ENCODE measurements around the gene ALG2. TPM values are rescaled to one million over a fixed set of nuclear protein-coding genes. Genes with fewer than 3 reads are reported as not detected.

The ALG2 gene, protein sequence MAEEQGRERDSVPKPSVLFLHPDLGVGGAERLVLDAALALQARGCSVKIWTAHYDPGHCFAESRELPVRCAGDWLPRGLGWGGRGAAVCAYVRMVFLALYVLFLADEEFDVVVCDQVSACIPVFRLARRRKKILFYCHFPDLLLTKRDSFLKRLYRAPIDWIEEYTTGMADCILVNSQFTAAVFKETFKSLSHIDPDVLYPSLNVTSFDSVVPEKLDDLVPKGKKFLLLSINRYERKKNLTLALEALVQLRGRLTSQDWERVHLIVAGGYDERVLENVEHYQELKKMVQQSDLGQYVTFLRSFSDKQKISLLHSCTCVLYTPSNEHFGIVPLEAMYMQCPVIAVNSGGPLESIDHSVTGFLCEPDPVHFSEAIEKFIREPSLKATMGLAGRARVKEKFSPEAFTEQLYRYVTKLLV
- total RNA-seq (10 to 100 TPM; 18.1 to 19.9 TPM), total RNA-seq (20.0 to 64.0 (median 37.2) reads per million in 172 experiments)
- 17.1 TPM for polyA plus RNA-seq (2013, experiment 1 of 2)
- polyA plus RNA-seq (2013, experiment 2 of 2): 15.8 TPM

DNA sequence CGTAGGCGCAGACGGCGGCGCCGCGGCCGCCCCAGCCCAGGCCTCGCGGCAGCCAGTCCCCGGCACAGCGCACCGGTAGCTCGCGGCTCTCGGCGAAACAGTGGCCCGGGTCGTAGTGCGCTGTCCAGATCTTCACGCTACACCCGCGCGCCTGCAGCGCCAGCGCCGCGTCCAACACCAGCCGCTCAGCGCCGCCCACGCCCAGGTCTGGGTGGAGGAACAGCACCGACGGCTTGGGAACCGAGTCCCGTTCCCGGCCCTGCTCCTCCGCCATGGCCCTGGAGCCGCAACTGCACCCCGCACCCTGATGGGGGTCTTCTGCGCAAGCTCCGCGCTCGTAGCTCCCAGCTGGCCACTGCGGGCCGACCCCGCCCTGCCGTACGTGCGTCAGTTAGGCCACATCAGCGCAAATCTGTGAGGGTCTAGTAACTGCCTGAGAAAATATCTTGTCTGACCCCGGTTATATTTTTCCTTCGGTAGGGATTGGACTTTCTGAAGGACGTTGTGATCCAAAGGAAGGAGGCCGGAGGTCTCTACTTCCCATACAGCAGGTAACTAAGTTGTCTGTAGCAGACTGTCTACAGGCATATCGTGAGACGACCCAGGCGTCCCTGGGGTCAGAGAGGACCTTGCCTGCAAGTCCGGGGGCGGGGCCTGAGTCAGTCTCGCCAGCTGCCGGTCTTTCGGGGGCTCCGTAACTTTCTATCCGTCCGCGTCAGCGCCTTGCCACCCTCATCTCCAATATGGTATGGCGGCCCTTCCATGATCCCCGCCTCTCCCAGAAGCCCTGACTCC, at the start of gene ALG2, which contains the start of gene SEC61B:
Gene ALG2, minus strand, starts transcription at position 322 of the 795 bp plus-strand sequence. Its CDS starts 48 bp downstream, at position 274.
Gene SEC61B, plus strand, starts transcription at position 662 of the 795 bp plus-strand sequence. Its CDS starts 82 bp downstream, at position 744.
- Mint-ChIP-seq H3K4me1 (ENCODE audit: low read depth) (peaks cover 81% of the 10 kb centered on the region), H3K9me3 (no peaks in the 10 kb centered on the region), H3K27me3 (no peaks in the 10 kb centered on the region), H3K4me3 (peak within 1 kb of the TSS; percentile 98), H3K27ac (peak within 1 kb of the TSS; percentile 99), H3K36me3 (ENCODE audit: low read depth) (peaks cover 87% of the 10 kb centered on the region)
- Histone ChIP-seq H3K9me3 (ENCODE audit: control insufficient read depth in 1 of 2, insufficient read depth in 1 of 2, low read length in 2 of 2) (no peaks in the 10 kb centered on the region), H3K27me3 (ENCODE audit: control insufficient read depth in 1 of 2, insufficient read depth in 2 of 2, low read length in 2 of 2) (no peaks in the 10 kb centered on the region), H3K36me3 (ENCODE audit: insufficient read depth, low read length) (peaks cover 41% of the 10 kb centered on the region), H3K4me1 (ENCODE audit: insufficient read depth, low read length) (peaks cover 33% of the 10 kb centered on the region), H3K27ac (ENCODE audit: low read depth in 1 of 2, low read length in 2 of 2) (peak within 1 kb of the TSS; percentile 89 to 95), H3K4me3 (ENCODE audit: low read length) (peak within 1 kb of the TSS; percentile 91)
- DNase-seq (peak; percentile 87 to 96 (median 90)), ATAC-seq (ENCODE audit: poor library complexity) (peak; percentile 84)
- CTCF ChIA-PET: interaction anchor here (2.5 kb wide), 1 partner anchor 10 kb away, joined by 19 read pairs; no protein-coding TSS in a partner anchor
- intact Hi-C loops (cut with DNase I, micrococcal nuclease): loop anchor here (2.0 to 5.0 kb wide), 8 partner anchors 35 to 1375 kb away; partner anchors contain the start of genes ANKS6 (in 1 of the 2), ERP44 (in 1 of the 2), INVS (in 1 of the 2) and STX17 (in 1 of the 2)
- TF ChIP-seq, protein P1, sequence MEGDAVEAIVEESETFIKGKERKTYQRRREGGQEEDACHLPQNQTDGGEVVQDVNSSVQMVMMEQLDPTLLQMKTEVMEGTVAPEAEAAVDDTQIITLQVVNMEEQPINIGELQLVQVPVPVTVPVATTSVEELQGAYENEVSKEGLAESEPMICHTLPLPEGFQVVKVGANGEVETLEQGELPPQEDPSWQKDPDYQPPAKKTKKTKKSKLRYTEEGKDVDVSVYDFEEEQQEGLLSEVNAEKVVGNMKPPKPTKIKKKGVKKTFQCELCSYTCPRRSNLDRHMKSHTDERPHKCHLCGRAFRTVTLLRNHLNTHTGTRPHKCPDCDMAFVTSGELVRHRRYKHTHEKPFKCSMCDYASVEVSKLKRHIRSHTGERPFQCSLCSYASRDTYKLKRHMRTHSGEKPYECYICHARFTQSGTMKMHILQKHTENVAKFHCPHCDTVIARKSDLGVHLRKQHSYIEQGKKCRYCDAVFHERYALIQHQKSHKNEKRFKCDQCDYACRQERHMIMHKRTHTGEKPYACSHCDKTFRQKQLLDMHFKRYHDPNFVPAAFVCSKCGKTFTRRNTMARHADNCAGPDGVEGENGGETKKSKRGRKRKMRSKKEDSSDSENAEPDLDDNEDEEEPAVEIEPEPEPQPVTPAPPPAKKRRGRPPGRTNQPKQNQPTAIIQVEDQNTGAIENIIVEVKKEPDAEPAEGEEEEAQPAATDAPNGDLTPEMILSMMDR (IDR thresholded peaks at IDR 0.05): no peak
- POLR2A ChIA-PET: interaction anchor here (0.6 to 2.7 kb wide), 15 partner anchors 10 to 1589 kb away, joined by 3 to 19 read pairs (median 4); partner anchors contain the start of genes NCBP1, NR4A3, TBC1D2 and TSTD2

DNA sequence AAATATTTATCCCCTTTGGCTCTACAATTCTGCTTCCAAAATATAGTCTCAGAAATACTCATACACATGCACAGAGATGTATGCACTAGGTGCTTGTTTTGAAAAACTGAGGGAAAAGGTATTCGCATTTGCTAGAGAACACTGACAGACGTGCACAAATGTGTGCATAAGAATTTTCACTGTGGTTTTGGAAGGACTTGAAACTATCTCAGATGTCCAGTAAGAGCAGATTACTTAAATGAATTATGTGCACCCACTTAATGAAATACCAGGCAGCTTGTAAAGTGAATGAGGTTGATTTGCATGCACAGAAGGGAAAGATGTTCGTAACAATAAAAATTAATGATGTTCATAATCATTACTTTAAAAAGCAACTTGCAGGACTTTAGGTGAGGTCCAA, 48.7 kb upstream of the ALG2 start:
- no peaks in the 10 kb centered on the region for H3K27me3 ChIP-seq (ENCODE audit: control insufficient read depth in 1 of 2, insufficient read depth in 2 of 2, low read length in 2 of 2)
- Mint-ChIP-seq H3K9me3 (no peaks in the 10 kb centered on the region), H3K4me3 (no peak overlapping the region), H3K36me3 (ENCODE audit: low read depth) (no peaks in the 10 kb centered on the region), H3K4me1 (ENCODE audit: low read depth) (peaks cover 11% of the 10 kb centered on the region), H3K27me3 (peaks cover 14% of the 10 kb centered on the region), H3K27ac (no peak overlapping the region)
- intact Hi-C loops (cut with DNase I, micrococcal nuclease): no loop called here
- POLR2A ChIA-PET: no interaction called here
- TF ChIP-seq, protein P1 (IDR thresholded peaks at IDR 0.05): no peak
- H3K4me3 ChIP-seq (ENCODE audit: low read length): no peak overlapping the region
- CTCF ChIA-PET: no interaction called here
- no peaks in the 10 kb centered on the region for H3K9me3 ChIP-seq (ENCODE audit: control insufficient read depth in 1 of 2, insufficient read depth in 1 of 2, low read length in 2 of 2)
- H3K27ac ChIP-seq (ENCODE audit: low read depth in 1 of 2, low read length in 2 of 2): no peak overlapping the region
- H3K36me3 ChIP-seq (ENCODE audit: insufficient read depth, low read length): no peaks in the 10 kb centered on the region
- DNase-seq: no peak
- H3K4me1 ChIP-seq (ENCODE audit: insufficient read depth, low read length): peaks cover 7% of the 10 kb centered on the region
- no peak for ATAC-seq (ENCODE audit: poor library complexity)

DNA sequence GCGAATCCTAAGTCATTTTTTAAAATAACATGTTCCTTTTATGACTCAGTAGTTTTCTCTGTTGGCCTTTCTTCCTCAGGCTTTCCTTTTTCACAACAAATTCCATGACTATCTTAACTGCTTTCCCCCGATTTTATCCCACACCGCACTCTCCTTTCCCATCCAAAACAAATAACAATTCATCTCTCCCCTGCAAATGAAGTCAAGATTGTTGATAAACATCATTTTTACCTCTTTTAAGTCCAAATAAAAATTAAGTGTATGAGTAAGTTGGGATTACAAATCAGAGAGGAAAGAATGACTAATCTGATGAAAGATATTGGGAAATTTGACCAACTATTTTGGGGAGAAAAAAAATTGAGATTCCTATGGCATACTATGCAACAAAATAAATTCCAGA, 47.7 kb upstream of the ALG2 start:
- POLR2A ChIA-PET: no interaction called here
- no peaks in the 10 kb centered on the region for H3K27me3 ChIP-seq (ENCODE audit: control insufficient read depth in 1 of 2, insufficient read depth in 2 of 2, low read length in 2 of 2)
- Mint-ChIP-seq H3K27ac (no peak overlapping the region), H3K9me3 (no peaks in the 10 kb centered on the region), H3K4me3 (no peak overlapping the region), H3K4me1 (ENCODE audit: low read depth) (peaks cover 11% of the 10 kb centered on the region), H3K36me3 (ENCODE audit: low read depth) (no peaks in the 10 kb centered on the region), H3K27me3 (peaks cover 14% of the 10 kb centered on the region)
- peaks cover 7% of the 10 kb centered on the region for H3K4me1 ChIP-seq (ENCODE audit: insufficient read depth, low read length)
- no peak overlapping the region for H3K4me3 ChIP-seq (ENCODE audit: low read length)
- CTCF ChIA-PET: no interaction called here
- H3K9me3 ChIP-seq (ENCODE audit: control insufficient read depth in 1 of 2, insufficient read depth in 1 of 2, low read length in 2 of 2): no peaks in the 10 kb centered on the region
- no peak overlapping the region for H3K27ac ChIP-seq (ENCODE audit: low read depth in 1 of 2, low read length in 2 of 2)
- ATAC-seq (ENCODE audit: poor library complexity) (no peak), DNase-seq (no peak)
- intact Hi-C loops (cut with DNase I, micrococcal nuclease): loop anchor here in 1 of 2 experiments (10.0 kb wide), 1 partner anchor 755 kb away; no protein-coding TSS in a partner anchor
- no peaks in the 10 kb centered on the region for H3K36me3 ChIP-seq (ENCODE audit: insufficient read depth, low read length)
- TF ChIP-seq, protein P1 (IDR thresholded peaks at IDR 0.05): no peak

Data from CD4-positive, alpha-beta T cell (primary cell).